ENCODE measurements around the gene OR52K1.

DNA sequence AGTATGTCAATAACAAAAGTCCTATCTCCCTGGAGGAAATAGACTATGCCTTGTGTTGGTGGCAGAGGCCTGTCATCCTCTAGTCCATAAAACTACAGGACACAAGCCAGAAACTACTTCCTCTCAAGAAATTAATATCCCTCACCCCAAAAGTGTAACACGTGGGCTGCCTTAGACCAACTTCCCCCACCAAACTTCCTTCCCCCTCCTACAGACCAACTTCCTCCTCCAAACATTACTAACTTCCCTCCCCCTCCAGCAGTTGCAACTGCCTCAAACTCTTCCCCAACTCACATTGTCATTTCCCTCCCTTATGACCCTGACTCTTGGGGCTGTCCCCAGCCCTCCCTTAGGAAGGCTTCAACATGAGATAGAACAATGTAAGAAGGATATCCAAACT, 27.0 kb upstream of the OR52K1 start:
- TF ChIP-seq TAF1 (IDR thresholded peaks at IDR 0.05; ENCODE audit: borderline replicate concordance, low read depth, low read length) (no peak), POLR2AphosphoS5 (IDR thresholded peaks at IDR 0.05; ENCODE audit: low read depth, low read length) (no peak)
